Suprapubic skin (tissue), 4 donors: ENCODE results near the gene DIP2C. TPM values are rescaled to one million over a fixed set of nuclear protein-coding genes. Genes with fewer than 3 reads are reported as not detected.

Experiments used
- DNase-seq, 2 donors: peaks; one replicate each; pipeline ENCODE4 v3.0.0-alpha.2; 2019; ENCODE audit warnings: low spot score in 2 of 2
- H3K27ac ChIP-seq: fragments of 200-600 bp; sonication (generic); one replicate; pipeline ENCODE4 v1.5.1; 2019
- H3K27me3 ChIP-seq: fragments of 200-600 bp; sonication (generic); one replicate; pipeline ENCODE4 v1.5.1; 2019
- H3K36me3 ChIP-seq: fragments of 200-600 bp; sonication (generic); one replicate; pipeline ENCODE4 v1.5.1; 2019
- H3K4me1 ChIP-seq: fragments of 200-600 bp; sonication (generic); one replicate; pipeline ENCODE4 v1.5.1; 2019
- H3K4me3 ChIP-seq: fragments of 200-600 bp; sonication (generic); one replicate; pipeline ENCODE4 v1.5.1; 2019; ENCODE audit warnings: mild to moderate bottlenecking
- H3K9me3 ChIP-seq: fragments of 200-600 bp; sonication (generic); one replicate; pipeline ENCODE4 v1.5.1; 2019
- CTCF ChIP-seq, 2 donors: fragments of 200-600 bp in 1 of 2; fragments of 450-650 bp in 1 of 2; sonication (generic) in 1 of 2; IDR thresholded peaks; one replicate each; pipeline ENCODE4 v1.5.1; 2016 to 2019; ENCODE audit warnings: antibody characterized with exemption in 2 of 2, mild to moderate bottlenecking in 1 of 2, moderate library complexity in 1 of 2
- EP300 ChIP-seq: sonication (generic); formaldehyde crosslinking; IDR thresholded peaks from one replicate; pipeline ENCODE4 v1.6.1; 2017; ENCODE audit warnings: antibody characterized with exemption
- POLR2A ChIP-seq, 2 donors: fragments of 450-650 bp; IDR thresholded peaks; one replicate each; pipeline ENCODE4 v1.6.1; 2017; ENCODE audit warnings: antibody characterized with exemption in 2 of 2, mild to moderate bottlenecking in 2 of 2, moderate library complexity in 2 of 2
- POLR2AphosphoS5 ChIP-seq, 3 donors: sonication (generic); formaldehyde crosslinking; IDR thresholded peaks; one replicate each; pipeline ENCODE4 v1.6.1; 2017; ENCODE audit warnings: antibody characterized with exemption in 3 of 3
- WGBS: methylation state at CpG from one replicate; pipeline ENCODE4 v1.1.5; 2018; 5-methylcytosine and 5-hydroxymethylcytosine counted together
- total RNA-seq, 4 donors: library from RNA; depleted of rRNA; stranded (reverse); fragments of >200 nt; gene quantifications; one replicate each; pipeline ENCODE4 v1.1.0, GENCODE V29; 2016

Gene DIP2C
- total RNA-seq, 4 donors from 2014 or later = 6.7 to 23.3 (median 14.7) TPM

GRCh38 chr10:478471-479245 is 210.8 kb downstream of the DIP2C start:
- TF ChIP-seq POLR2A (IDR thresholded peaks at IDR 0.05) (no peak), CTCF (IDR thresholded peaks at IDR 0.05) (no peak), POLR2AphosphoS5 (IDR thresholded peaks at IDR 0.05) (no peak), EP300 (no peak)
- 84% methylated on average over 21 of the region's 21 CpGs for WGBS
- Histone ChIP-seq H3K27me3 (no peaks in the 10 kb centered on the region), H3K36me3 (no peaks in the 10 kb centered on the region), H3K4me3 (no peak overlapping the region), H3K27ac (no peak overlapping the region), H3K9me3 (no peaks in the 10 kb centered on the region), H3K4me1 (no peaks in the 10 kb centered on the region)
- DNase-seq = no peak

- Histone ChIP-seq H3K36me3 (no peaks in the 10 kb centered on the region), H3K27ac (no peak overlapping the region), H3K27me3 (no peaks in the 10 kb centered on the region), H3K9me3 (no peaks in the 10 kb centered on the region), H3K4me1 (no peaks in the 10 kb centered on the region), H3K4me3 (no peak overlapping the region)
- no peak for TF ChIP-seq EP300
- TF ChIP-seq POLR2A (IDR thresholded peaks at IDR 0.05) = no peak
- TF ChIP-seq POLR2AphosphoS5 (IDR thresholded peaks at IDR 0.05) = no peak
- TF ChIP-seq CTCF (IDR thresholded peaks at IDR 0.05) = no peak
- WGBS = 98% methylated on average over 3 of the region's 3 CpGs
- no peak for DNase-seq
Observed at GRCh38 chr10:477620-478019, 211.8 kb downstream of the DIP2C start.

- Histone ChIP-seq H3K9me3 (no peaks in the 10 kb centered on the region), H3K36me3 (peaks cover 11% of the 10 kb centered on the region), H3K27ac (no peak overlapping the region), H3K27me3 (no peaks in the 10 kb centered on the region), H3K4me1 (no peaks in the 10 kb centered on the region), H3K4me3 (no peak overlapping the region)
- TF ChIP-seq POLR2AphosphoS5 (IDR thresholded peaks at IDR 0.05) (no peak), EP300 (no peak)
- DNase-seq = no peak
- WGBS = 91% methylated on average over 6 of the region's 6 CpGs
Observed at GRCh38 chr10:476455-476780, 213.1 kb downstream of the DIP2C start.

- no peak for DNase-seq
- Histone ChIP-seq H3K36me3 (peaks cover 16% of the 10 kb centered on the region), H3K27me3 (no peaks in the 10 kb centered on the region), H3K27ac (no peak overlapping the region), H3K9me3 (no peaks in the 10 kb centered on the region), H3K4me3 (no peak overlapping the region), H3K4me1 (no peaks in the 10 kb centered on the region)
- 72% methylated on average over 22 of the region's 23 CpGs for WGBS
- TF ChIP-seq POLR2AphosphoS5 (IDR thresholded peaks at IDR 0.05) = no peak
- no peak for TF ChIP-seq CTCF (IDR thresholded peaks at IDR 0.05)
- TF ChIP-seq POLR2A (IDR thresholded peaks at IDR 0.05) = no peak
- no peak for TF ChIP-seq EP300
Observed at GRCh38 chr10:475709-476454, 213.6 kb downstream of the DIP2C start.

- DNase-seq = no peak
- Histone ChIP-seq H3K9me3 (no peaks in the 10 kb centered on the region), H3K4me1 (no peaks in the 10 kb centered on the region), H3K36me3 (peaks cover 26% of the 10 kb centered on the region), H3K27me3 (no peaks in the 10 kb centered on the region), H3K27ac (no peak overlapping the region), H3K4me3 (no peak overlapping the region)
- no peak for TF ChIP-seq CTCF (IDR thresholded peaks at IDR 0.05)
- TF ChIP-seq EP300 = no peak
- TF ChIP-seq POLR2AphosphoS5 (IDR thresholded peaks at IDR 0.05) = no peak
- no peak for TF ChIP-seq POLR2A (IDR thresholded peaks at IDR 0.05)
- 94% methylated on average over 9 of the region's 9 CpGs for WGBS
Observed at GRCh38 chr10:474946-475345, 214.5 kb downstream of the DIP2C start.
